Measurements from ENCODE around the gene ITPRIP.

Gene ITPRIP

DNA sequence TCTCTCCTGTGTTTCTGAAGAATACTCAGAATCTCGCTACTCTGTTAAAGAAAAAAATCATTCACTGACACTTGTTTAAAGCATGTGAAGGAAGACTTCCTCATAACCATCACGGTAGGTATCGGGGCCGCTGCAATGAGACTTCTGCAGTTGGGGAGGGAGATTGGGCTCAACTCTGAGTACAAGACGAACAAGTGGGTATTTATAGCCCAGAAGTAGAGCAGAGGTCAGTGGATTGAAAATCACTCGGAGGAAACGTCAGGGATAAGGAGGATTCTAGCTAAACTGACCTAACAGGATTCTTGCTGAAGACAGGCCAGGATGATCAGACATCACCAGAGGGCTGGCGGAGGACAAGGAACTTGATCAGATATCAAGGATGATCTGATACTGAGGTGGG, 33.3 kb downstream of the ITPRIP start:
- DNase-seq = no peak

DNA sequence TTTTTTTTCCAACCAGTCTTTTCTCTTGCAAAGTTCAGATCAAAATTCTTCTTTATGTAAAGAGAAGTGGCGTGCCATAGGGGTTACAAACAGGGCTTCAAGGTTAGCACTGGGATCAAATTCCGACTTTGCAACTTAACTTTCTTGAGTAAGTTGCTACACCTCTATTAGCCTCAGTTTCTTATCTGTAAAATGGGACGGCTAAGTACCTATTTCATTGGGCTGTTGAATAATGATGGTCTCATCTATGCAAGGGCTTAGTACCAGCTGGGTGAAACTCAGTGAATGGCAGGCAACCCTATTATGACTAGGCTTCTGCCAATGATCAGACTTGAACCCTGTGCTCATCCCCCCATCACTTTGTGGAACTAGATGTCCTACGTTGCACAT, 33.9 kb downstream of the ITPRIP start:
- DNase-seq = no peak

DNA sequence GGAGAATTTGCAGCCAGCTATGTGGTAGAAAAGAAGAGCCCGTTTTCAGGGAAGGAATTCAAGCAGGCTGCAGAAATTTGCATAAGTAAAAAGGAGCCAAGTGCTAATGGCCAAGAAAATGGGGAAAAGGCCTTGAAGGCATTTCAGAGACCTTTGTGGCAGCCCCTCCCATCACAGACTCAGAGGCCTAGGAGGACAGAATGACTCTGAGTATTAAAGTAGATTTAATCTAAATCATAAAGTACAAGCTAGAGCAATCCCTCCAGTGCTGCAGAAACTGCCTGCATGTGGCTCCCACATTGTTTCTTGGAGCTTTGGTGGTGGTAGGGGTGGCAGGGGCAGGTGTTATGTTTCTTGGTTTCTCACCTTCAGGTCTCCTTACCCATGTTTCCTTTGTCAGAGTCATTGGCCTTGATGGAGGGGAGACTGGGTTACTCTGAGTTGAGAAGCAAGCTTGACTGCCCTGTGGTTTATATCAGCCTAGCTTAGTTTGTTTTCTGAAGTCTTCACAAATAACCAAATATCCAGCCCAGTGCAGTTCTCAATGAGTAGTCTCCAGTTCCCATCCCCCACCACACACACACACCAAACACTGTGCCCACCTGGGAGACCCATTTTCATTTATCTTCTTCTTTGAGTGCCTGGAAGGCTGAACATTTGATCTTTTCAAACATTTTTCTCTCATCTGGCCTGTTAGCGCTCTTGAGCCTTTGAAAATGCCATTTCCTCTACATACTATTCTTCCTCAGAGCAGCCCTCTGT, 34.5 kb downstream of the ITPRIP start:
- no peak for DNase-seq

DNA sequence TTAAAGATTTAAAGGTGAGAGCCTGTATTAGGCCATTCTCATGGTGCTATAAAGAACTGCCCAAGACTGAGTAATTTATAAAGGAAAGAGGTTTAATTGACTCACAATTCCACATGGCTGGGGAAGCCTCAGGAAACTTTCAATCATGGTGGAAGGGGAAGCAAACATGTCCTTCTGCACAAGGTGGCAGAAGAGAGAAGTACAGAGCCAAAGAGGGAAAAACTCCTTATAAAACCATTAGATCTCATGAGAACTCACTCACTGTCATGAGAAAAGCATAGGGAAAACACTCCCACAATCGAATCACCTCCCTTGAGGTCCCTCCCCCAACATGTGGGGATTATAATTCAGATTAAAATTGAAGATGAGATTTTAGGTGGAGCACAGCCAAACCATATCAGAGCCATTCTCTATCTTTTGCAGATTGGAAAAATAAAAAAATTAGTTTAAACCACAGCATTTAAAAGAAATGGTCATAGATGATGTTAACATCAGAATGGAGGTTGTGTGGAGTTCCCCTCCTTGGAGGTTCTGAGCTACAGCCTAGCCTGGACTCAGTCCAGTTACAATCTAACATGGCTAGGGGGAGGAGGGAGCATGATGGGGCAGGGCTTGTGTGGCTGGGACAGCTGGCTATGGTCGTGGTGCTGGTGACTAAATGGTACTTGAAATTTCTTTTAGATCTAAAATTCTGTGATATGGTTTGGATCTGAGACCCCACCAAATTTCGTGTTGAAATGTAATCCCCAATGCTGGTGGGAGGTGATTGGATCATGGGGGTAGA, 36.2 kb downstream of the ITPRIP start:
- no peak for DNase-seq

DNA sequence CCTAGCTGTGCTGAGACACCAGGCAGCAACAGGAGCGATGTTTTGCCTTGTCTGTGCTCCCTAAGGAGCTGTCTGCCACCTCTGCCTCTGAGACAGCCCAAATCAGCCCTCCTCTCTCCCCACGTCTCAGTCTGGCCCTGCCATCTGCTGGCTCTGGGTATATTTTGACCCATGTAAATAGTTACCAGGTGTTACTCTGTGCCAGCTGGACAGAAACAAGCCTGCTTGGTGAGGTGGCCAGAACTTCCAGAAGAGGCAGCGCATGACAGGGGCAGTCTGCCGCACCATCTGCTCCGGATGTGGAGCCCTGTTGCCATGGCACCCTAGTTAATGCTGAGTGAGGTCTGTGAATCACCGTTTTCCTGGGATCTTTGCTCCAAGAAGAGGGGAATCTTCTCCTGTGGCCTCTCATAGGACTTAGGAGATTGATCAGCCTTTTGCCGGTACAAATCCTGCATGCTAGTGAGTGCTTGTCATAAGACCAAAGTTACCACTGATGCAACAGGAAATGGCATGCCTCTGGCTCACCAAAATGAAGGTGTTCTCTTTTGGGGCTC, 37.5 kb downstream of the ITPRIP start:
- peak; percentile 85 for DNase-seq

DNA sequence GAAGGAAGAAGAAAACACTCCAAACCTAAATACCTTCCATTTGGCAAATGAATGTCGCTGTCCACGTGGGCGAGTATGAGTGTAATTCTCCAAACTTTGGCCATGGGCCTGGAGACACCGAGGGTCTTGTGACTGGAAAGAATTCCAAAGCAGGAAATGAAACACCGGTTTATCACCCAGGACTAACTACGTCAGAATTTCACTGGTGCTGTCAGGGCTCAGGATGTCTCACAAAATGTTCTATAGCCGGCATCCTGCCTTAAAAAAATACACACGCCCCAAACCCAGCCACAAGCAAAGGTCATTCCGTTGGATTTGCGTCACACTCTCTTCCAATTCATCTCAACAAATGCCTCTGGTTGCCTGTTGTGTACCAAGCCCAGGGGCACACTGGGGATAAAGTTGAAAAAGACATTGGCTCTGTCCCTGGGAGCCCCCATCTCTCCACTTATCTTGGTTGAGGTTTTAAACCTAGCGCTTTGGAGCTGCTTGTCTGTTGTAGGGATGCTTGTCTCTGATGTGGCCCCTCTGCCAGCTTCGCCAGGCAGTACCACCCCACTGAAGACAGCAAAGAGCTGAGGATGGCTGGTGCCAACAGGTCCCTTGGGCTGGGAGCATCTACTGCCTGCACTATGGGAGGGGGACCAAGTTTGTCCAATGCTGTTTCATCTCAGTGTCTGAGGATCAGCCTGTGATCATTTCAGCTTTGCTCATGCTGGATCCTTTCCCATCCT, 38.1 kb downstream of the ITPRIP start:
- DNase-seq = no peak

DNA sequence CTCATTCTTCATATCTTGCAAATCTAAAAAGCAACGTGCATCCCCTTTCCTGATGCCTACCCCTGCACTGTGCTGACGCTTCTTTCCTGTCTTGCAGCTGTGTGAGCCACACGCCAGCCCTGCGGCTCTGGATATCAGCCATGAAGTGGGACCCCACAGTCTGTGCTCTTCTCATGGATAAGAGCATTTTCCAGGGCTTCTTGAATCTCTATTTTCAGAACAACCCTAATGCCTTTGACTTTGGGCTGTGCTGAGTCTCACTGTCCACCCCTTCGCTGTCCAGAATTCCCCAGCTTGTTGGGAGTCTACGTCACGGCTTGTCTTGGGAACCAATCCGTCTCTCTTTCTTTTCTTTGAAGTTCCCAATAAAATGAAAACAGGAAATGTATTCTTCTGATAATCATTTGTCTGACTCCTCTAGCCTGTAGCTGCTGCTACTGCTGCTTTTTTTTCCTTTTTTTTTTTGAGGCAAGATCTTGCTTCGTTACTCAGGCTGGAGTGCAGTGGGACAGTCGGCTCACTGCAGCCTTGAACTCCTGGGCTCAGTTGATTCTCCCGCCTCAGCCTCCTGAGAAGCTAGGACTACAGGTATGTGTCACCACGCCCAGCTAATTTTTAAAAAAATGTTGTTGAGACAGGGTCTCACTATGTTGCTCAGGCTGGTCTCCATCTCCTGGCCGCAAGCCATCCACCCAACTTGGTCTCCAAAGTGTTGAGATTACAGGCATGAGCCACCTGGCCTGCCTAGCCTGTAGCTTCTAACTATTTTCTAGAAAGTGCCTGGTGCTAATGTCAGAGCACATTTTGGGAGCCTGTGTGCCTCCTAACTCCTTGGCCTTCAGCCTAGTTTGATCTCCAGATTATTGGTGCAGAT, 39.0 kb downstream of the ITPRIP start:
- DNase-seq = no peak

DNA sequence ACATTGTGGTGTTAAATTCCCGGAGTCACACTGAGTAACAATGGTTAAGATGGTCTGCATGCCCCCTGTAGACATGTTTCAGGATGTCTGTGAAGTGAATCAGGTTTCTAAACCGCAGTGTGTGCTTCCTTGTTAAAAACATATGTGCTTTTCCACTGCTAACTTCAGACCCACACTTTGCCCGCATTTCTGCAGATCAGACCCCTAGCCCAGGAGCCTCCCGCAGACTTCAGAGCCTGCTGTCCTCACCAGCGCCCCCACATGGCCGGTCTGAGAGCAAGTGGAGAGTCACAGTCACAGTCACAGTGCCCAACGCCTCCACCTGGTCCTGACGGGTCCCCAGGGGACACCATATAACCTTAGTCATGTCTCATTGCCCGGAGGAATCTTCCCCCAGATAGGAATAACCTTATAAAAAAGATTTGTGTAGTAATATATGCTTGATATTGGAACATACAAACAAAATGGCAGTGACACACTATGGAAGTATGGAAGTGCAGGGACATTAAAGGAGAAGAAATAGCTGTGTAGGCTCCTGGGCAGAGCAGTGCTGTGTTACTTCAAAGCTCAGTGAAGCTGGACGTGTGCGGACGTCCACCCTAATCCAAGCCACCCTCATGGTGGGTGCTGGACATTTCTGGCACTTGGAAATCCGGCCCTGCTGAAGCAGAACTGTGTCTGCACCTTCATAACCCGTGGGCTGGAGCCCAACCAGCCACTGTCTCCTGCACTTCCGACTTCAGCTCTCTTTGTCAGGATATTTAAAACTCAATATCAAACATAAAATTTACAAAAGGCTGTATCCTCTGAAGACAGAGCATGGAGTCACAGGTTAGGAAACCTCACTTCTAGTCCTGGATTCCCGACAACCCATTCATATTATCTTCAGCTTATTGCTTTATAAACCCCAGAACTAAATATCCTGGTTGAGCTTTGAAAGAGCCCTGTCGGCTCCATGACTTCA, 40.3 kb downstream of the ITPRIP start:
- DNase-seq = no peak

DNA sequence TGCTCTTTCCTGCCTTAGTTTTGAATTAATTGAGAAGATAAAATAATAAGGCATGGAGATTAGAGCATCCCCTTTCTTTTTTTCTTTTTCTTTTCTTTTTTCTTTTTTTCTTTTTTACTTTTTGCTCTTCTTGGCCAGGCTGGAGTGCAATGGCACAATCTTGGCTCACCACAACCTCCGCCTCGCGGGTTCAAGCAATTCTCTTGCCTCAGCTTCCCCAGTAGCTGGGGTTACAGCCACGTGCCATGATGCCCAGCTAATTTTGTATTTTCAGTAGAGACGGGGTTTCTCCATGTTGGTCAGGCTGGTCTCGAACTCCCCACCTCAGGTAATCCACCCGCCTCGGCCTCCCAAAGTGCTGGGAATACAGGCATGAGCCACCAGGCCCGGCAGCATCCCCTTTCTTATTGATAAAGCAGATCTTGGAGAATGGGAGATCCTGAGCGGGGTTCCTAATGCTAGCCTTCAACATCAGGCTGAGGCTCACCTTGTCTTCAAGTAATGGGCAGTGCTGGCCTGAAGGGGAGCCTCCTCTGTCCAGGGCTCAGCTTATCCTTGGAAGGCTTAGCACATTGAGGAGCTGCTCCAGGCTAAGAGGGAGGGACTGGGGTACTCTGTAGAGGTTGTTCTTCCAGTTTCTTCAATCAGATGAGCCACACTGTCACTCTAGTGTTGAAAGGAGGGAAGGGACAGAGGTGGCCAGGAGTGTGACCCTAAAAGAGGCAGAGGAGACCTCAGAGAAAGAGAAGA, 41.4 kb downstream of the ITPRIP start:
- DNase-seq = no peak

DNA sequence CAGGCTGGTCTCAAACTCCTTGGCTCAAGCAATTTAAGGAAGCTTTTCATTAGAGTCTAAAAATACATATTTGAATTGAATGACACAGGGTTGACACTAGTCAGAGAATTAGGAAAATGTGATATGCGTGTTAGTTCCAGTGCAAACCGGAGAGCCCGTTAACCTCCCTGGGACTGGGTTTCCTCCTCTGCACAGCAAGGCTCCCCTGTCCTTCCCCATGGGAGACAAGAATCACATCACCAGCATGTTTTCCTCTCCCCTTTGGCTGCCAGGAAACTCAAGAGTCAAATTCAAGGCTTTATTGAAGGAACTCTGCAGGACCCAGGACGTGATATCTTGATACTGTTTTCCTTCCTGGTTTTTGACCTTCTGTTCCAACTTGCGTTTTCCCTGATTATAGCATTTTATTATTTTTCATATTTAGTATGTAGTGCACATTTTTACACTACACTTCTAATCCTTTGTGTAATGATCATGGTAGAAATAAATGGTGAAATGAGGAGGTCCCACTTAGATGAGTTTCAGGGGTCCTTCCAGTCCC, 44.4 kb downstream of the ITPRIP start:
- DNase-seq = no peak

DNA sequence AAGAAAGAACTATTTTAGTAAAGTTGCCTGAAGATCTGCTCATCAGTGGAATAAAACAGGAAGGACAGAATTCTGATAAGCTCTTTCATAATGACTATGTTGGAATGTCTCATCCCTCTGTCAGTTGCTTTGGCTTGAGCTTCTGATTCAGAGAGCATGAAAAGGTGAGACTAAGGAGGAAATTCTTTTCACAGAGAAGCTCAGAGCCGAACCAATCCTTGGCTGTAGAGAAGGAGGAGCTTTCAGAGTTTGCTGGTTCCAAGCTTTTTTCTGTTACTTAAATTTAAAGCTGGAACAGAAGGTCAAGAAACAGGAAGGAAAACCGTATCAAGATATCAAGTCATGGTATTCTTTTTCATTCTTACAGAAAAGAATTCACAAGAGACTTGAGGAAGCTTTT, 45.3 kb downstream of the ITPRIP start:
- peak; percentile 67 for DNase-seq

DNA sequence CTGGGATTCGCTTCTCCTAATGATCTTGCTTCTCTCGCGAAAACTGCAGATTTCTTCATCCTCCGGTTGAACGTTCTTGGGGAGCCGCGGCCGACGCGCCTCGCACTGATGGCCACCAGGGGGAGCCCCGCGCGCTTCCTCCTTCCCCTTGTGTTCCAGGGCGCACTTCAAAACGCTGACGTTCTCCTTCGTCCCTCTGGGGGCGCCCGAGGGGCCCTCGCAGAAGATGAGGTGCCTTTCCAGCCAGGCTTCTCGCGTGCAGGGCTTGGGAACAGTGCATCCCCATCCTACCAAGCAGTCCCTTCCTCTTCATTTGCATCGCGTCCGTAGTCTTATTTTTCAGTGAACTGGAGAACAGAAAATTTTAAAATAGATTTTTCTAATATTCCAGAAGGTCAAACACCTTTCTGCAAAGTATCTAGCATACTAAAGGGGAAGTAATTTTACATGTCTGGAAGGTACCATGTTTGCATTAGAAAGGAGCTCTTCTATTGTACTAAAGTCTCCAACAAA, 46.8 kb downstream of the ITPRIP start:
- peak; percentile 72 for DNase-seq

DNA sequence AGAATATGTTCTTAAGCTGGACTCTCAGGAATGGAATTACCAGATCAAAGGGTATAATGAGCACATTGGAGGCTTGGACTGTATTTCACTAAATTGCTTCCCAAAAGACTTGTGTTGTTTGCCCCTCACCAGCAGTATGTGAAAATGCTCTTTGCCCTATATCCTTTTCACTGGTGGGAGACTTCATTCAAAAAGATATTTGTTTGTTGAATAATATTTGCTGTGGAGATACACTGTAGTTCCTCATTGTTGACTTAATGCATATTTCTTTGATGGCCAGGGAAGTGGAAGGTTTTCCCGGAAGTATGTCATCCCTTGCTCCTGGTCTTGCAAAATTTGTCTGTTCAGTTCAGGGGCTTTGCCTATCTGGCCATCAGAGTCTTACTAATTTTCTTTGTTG, 49.9 kb downstream of the ITPRIP start:
- no peak for DNase-seq

DNA sequence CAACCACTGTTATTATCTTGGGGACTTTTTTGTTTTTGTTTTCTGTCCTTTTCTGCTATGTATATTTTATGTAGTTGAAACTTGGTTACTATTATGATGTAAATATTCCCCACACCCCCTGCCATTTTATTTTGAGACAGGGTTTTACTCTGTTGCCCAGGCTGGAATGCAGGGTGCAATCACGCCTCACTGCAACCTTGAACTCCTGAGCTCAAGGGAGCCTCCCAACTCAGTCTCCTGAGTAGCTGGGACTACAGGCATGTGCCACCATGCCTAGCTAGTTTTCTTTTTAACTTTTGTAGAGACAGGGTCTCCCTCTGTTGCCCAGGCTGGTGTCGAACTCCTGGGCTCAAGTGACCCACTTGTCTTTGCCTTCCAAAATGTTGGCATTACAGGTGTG, 51.3 kb downstream of the ITPRIP start:
- DNase-seq = no peak

DNA sequence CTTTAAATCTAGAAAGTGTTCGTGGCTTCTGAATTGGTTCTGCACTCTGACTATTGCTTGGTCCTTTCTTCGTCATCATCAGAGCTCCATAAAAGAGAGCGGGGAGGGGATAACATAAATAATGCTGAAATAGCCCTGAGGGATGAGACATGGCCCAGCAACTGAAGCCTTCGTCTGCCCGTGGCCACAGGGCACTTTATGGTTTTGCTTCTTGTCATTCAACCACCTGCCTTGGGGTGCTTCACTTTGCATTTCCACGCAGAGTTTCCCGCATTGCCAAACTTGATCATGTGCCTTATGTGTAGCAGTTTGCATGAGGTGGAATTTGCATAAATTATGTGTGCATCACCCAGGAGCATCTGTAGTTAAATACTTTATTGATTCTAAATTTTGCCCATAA, 53.4 kb downstream of the ITPRIP start:
- no peak for DNase-seq

DNA sequence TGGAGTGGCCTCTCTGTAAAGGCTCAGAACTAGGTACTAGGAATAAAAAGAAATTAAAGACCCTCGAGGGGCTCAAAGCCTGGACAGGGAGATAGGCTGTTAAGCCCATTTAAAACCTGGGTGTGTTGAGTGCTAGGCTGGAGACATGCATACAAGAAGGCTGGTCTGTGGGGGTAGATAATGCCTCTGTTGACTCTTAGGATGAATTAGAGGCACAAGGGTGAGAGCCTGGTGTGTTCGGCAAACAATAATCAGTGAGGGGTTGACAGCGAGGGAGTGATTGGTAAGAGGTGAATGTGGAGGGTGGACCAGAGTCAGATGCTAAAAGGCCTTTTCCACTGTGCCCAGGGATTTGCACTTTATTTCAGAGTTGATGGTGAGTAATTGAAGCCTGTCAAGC, 56.6 kb downstream of the ITPRIP start:
- no peak for DNase-seq

DNA sequence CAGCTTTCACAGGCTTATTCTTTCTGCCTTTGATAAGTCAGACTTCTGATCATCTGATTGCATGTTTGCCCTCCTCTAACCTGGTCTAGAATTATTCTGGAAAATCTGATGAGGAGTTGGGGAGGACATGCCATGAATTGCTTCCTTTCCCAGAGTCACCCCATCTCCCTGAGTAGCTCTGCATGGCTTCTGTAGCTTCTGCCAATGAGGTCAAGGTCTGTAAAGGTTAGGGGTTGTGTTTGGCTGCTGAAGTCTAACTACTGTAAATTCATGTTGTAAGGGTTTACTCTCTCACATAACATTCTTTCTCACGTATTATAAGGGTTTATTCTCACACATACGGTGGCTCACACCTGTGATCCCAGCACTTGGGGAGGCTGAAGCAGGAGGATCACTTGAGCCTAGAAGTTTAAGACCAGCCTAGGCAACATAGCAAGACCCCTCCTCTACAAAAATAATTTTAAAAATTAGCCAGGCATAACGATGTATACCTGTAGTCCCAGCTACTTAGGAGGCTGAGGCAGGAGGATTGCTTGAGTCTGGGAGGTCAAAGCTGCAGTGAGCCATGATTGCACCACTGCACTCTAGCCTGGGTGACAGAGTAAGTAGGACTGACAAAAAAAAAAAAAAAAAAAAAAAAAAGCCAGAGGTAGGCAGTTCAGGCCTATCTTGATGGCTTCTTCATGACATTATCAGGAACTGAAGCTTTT, 58.6 kb downstream of the ITPRIP start:
- no peak for DNase-seq

DNA sequence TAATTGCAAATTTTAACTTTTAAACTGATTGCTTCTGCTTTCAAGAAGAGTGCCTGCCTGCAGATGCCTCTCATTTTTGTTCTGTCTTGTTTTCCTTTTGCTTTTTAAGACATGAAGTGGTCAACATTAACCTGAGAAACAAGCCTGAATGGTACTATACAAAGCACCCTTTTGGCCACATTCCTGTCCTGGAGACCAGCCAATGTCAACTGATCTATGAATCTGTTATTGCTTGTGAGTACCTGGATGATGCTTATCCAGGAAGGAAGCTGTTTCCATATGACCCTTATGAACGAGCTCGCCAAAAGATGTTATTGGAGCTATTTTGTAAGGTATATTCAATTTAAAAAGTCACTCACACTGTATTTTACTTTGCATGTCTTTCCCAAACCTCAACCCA, 60.5 kb downstream of the ITPRIP start:
- DNase-seq = no peak

DNA sequence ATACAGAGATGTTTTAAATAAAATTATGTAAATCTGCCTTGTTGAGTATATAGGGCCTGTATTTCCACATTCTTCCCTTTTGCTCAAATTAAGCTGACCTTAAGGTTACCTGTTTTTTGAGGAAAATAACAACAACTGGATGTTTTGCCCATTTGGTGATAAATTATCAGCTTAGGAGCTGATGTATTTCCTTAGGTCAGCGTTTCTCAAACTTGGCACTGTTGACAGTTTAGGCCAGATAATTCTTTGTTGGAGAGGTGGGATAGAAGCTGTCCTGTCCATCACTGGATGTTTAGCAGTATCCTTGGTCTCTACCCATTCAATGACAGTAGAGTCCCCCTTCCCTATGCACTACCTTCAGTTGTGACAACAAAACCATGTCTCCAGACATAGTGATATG, 62.1 kb downstream of the ITPRIP start:
- DNase-seq = no peak
